GM10248 (cell line): ENCODE results near the gene GIPC3.
"Not testable (repeated sequence)": the region's sequence is repeated elsewhere in the genome, so short reads cannot be mapped to it uniquely, and the experiment has no call there.

ENCODE experiments used
- CTCF ChIA-PET: fragments of 300-600 bp; sonication (Branson Sonifier 250); formaldehyde crosslinking; extraction: SDS; loops from one replicate; lab custom pipeline; 2021; ENCODE audit warnings: antibody characterized with exemption; lab: Yijun Ruan, JAX
- POLR2A ChIA-PET: fragments of 350-650 bp; sonication (Branson Sonifier 250); formaldehyde crosslinking; extraction: SDS; loops from one replicate; lab custom pipeline; 2020; ENCODE audit warnings: antibody characterized with exemption; lab: Yijun Ruan, JAX
- DNase-seq: peaks from one replicate; pipeline ENCODE4 v3.0.0; 2012; ENCODE audit errors: extremely low spot score
- CTCF ChIP-seq: IDR thresholded peaks from 2 replicates; pipeline ENCODE4 v1.5.1; 2012; ENCODE audit warnings: mild to moderate bottlenecking, low read depth; ENCODE audit errors: extremely low read depth, missing control alignments, control extremely low read depth

The GIPC3 gene

GRCh38 chr19:3565139-3565538, 20.1 kb upstream of the GIPC3 start:
- no peak for DNase-seq
- no peak for TF ChIP-seq CTCF
- POLR2A ChIA-PET: no interaction called here
- CTCF ChIA-PET: interaction anchor here (0.9 kb wide), 2 partner anchors 21 to 26 kb away, joined by 3 to 4 read pairs; no protein-coding TSS in a partner anchor

GRCh38 chr19:3570042-3570441, 15.2 kb upstream of the GIPC3 start:
- CTCF ChIA-PET: interaction anchor here (1.3 kb wide), 1 partner anchor 22 kb away, joined by 3 read pairs; no protein-coding TSS in a partner anchor
- POLR2A ChIA-PET, DNase-seq: not testable (repeated sequence)

GRCh38 chr19:3570606-3571011, 14.7 kb upstream of the GIPC3 start:
- ChIA-PET POLR2A (no interaction called here), CTCF (no interaction called here)
- no peak for DNase-seq
- no peak for TF ChIP-seq CTCF

- ChIA-PET CTCF (interaction anchor here (1.3 kb wide), 1 partner anchor 28 kb away, joined by 5 read pairs; no protein-coding TSS in a partner anchor), POLR2A (no interaction called here)
- TF ChIP-seq CTCF: no peak
- DNase-seq: peak; percentile 98
These were observed 13.0 kb upstream of the GIPC3 start for GRCh38 chr19:3572132-3572854.

GRCh38 chr19:3572855-3573161, 12.5 kb upstream of the GIPC3 start, which contains the start of gene HMG20B:
HMG20B (plus strand) TSS chr19:3572944; CDS start chr19:3573310, 366 bp downstream.
- ChIA-PET CTCF (no interaction called here), POLR2A (no interaction called here)
- DNase-seq: no peak
- TF ChIP-seq CTCF: no peak

GRCh38 chr19:3573162-3573857, 12.0 kb upstream of the GIPC3 start:
- TF ChIP-seq CTCF: no peak
- ChIA-PET CTCF (no interaction called here), POLR2A (no interaction called here)
- DNase-seq: no peak
